Astrocyte of the cerebellum (primary cell): Measurements from ENCODE around the gene MCM5.
A peak's percentile ranks its signal among the peaks of the same experiment; 100 is the strongest.

Experiments used
- DNase-seq: peaks from one replicate; pipeline ENCODE4 v3.0.0-alpha.2; 2011; ENCODE audit warnings: low read depth
- H3K4me3 ChIP-seq: 2 replicates; pipeline ENCODE4 v1.5.1; 2011; ENCODE audit warnings: mild to moderate bottlenecking, low read depth, low read length, moderate library complexity
- CTCF ChIP-seq: IDR thresholded peaks from 2 replicates; pipeline ENCODE4 v1.5.1; 2012; ENCODE audit warnings: low read length, low read depth, moderate library complexity, mild to moderate bottlenecking; ENCODE audit errors: missing control alignments
- in situ Hi-C: cut with HindIII; loops from 2 replicates; pipeline ENCODE4 v1.10.0; 2017; ENCODE audit warnings: low sequenced_read_pairs

The MCM5 gene

GRCh38 chr22:35377735-35378134, 22.2 kb upstream of the MCM5 start:
- TF ChIP-seq CTCF = no peak
- in situ Hi-C loops = no loop called here
- H3K4me3 ChIP-seq = no peak overlapping the region
- DNase-seq = no peak

GRCh38 chr22:35378621-35379020, 21.3 kb upstream of the MCM5 start:
- no peak overlapping the region for H3K4me3 ChIP-seq
- in situ Hi-C loops = no loop called here
- DNase-seq = no peak
- TF ChIP-seq CTCF = no peak

GRCh38 chr22:35379146-35379993, 20.6 kb upstream of the MCM5 start:
- no peak for TF ChIP-seq CTCF
- in situ Hi-C loops = no loop called here
- no peak for DNase-seq
- no peak overlapping the region for H3K4me3 ChIP-seq

- DNase-seq = no peak
- in situ Hi-C loops = no loop called here
- TF ChIP-seq CTCF = no peak
- H3K4me3 ChIP-seq = no peak overlapping the region
Measured at GRCh38 chr22:35380013-35380412, 19.9 kb upstream of the MCM5 start.

GRCh38 chr22:35380537-35381423, 19.2 kb upstream of the MCM5 start, which contains the start of gene HMOX1:
TSS of gene HMOX1 (plus strand) at chr22:35381096. CDS start at chr22:35381174, 78 bp downstream.
- peak; percentile 8 for TF ChIP-seq CTCF
- DNase-seq = peak; percentile 44
- H3K4me3 ChIP-seq = peak within 1 kb of the TSS; percentile 50
- in situ Hi-C loops = no loop called here

GRCh38 chr22:35381424-35382009, 18.4 kb upstream of the MCM5 start:
- in situ Hi-C loops = no loop called here
- peak overlapping the region; percentile 50 for H3K4me3 ChIP-seq
- no peak for DNase-seq
- no peak for TF ChIP-seq CTCF
